Vagina (tissue), 2 donors: ENCODE data around the gene CR1.

ENCODE experiments used
- CTCF ChIP-seq, 3 experiments: fragments of 450-650 bp in 2 of 3; fragments of 200-600 bp in 1 of 3; sonication (generic) in 1 of 3; IDR thresholded peaks; one replicate each; pipeline ENCODE4 v1.5.1; 2017 to 2019; ENCODE audit warnings: antibody characterized with exemption in 3 of 3, mild to moderate bottlenecking in 2 of 3, moderate library complexity in 2 of 3
- POLR2A ChIP-seq, 2 donors: fragments of 450-650 bp; IDR thresholded peaks; one replicate each; pipeline ENCODE4 v1.6.1; 2017; ENCODE audit warnings: antibody characterized with exemption in 2 of 2, mild to moderate bottlenecking in 2 of 2, moderate library complexity in 2 of 2

DNA sequence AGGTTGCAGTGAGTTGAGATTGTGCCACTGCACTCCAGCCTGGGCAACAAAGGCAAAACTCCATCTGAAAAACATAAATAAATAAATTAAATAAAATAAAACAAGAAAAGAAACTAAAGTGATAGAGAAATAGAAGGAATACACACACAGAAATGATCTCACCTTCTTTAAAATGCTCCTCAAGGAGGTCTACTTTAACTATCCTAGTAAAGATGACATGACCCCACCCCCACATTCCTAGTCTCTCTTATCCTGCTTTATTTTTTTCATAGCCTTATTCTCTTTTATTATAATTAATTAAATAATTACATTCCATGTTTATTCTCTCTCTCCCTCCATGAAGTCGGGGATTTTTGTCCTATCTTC, 131.0 kb downstream of the CR1 start:
- no peak for TF ChIP-seq CTCF (IDR thresholded peaks at IDR 0.05)
- TF ChIP-seq POLR2A (IDR thresholded peaks at IDR 0.05) = no peak
